GM21529 (cell line): Measurements from ENCODE around the gene ARFGEF3.
A peak's percentile ranks its signal among the peaks of the same experiment; 100 is the strongest.
"Not testable (repeated sequence)": the region's sequence is repeated elsewhere in the genome, so short reads cannot be mapped to it uniquely, and the experiment has no call there.

ENCODE experiments used
- ATAC-seq: cut with Tn5 transposase; IDR thresholded peaks from one replicate; pipeline ENCODE4 v1.9.1; 2021; ENCODE audit not compliant: unreplicated experiment

Gene ARFGEF3

DNA sequence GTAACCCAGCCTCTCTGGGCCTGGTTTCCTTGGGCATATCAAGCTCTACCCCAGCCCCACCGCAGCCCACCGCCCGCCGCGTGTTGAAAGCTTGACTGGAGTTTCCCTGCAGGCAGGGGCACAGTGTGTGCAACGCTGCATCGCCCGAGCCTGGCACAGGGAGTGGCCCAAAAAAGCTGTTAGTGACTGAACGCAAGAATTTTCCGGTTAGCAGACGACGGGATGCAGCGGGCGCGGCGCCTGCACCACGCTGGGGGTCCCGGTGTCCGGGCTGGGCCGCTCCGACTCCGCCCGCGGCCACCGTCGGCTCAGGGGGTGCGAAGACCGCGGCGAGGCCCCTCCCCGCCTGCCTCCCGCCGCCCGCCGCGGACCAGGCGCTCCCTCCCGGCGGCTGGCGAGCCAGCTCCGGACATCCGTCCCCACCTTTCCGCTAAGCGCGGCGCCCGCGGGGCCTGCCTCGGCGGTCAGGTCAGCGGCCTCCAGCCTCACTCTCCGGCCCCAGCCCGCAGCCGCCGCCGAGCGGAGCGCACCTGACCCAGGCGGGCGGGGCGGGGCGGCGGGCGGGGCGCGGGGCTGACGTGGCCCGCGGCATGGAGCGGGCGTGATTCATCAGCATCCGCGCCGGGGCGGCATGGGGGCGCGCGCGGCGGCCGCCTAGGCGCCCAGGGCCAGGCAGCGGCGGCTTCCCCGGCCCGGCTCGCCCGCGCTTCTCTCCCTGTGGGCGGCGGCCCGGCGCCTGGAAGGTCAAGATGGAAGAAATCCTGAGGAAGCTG is at the start of gene ARFGEF3:
Gene ARFGEF3, plus strand, starts transcription at position 602 of the 773 bp plus-strand sequence. Its CDS starts 148 bp downstream, at position 750.
- ATAC-seq, result peak; percentile 82

GRCh38 chr6:138113588-138114210 is 48.0 kb upstream of the ARFGEF3 start:
- no peak for ATAC-seq

GRCh38 chr6:138115201-138115600 is 46.5 kb upstream of the ARFGEF3 start:
- ATAC-seq, result no peak

DNA sequence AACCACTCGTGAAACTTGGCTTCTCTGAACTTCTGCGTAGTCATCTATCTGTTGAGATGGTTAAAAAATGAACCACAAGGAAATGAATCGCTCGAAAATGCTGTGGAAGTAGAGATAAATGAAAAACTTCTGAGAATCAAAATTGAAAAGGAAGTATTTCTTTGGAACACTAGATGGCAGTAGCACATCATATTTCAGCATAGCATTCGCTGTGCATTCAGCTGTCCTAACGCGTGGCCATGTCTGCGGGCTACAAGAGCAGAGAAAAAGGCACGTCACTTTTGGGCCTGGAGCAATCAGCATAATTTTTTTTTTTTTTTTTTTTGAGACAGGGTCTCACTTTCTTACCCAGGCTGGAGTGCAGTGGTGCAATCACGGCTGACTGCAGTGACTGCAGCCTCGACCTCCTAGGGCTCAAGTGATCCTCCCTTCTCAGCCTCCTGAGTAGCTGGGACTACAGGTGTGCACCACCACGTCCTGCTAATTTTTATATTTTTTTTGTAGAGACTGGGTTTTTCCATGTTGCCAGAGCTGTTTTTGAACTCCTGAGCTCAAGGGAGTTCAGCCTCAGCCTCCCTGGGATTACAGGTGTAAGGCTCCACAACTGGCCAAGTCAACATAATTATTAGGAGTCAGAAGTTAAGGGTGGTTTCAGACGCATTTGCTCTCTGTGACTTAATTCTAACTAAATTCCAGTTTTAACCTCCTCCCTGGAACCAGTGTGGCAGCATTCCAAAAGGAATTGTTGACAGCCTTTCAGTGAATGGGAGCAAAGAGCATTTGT is 45.7 kb upstream of the ARFGEF3 start:
- ATAC-seq, result peak; percentile 80

- ATAC-seq, result no peak
These were observed 45.1 kb upstream of the ARFGEF3 start for GRCh38 chr6:138116661-138116999.

GRCh38 chr6:138117376-138117914 is 44.3 kb upstream of the ARFGEF3 start:
- ATAC-seq, result no peak

DNA sequence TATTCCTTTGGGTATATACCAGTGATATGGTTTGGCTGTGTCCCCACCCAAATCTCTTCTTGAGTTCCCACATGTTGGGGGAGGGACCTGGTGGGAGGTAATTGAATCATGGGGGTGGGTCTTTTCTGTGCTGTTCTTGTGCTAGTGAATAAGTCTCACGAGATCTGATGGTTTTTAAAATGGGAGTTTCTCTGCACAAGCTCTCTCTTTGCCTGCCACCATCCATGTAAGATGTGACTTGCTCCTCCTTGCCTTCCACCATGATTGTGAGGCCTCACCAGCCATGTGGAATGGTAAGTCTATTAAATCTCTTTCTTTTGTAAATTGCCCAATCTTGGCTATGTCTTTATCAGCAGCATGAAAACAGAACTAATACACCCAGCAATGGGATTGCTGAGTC is 42.5 kb upstream of the ARFGEF3 start:
- ATAC-seq, result not testable (repeated sequence)

DNA sequence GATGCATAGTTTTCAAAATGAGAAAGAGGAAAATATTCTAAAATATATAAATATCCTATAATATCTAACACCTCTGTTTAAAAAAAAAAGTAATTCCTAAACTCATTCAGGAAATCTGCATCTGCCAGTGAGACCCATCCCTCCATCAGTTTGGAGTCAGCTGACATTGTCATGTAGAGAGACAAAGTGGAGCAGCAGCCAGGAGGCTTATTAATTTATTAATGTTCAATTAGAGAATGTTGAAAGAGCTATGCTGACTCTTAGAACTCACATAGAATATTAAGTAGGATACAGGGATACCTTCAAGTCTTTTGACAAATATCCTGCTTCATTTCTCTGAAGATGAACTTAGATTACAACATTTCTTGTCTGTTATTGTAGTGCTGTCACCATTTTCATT is 41.8 kb upstream of the ARFGEF3 start:
- no peak for ATAC-seq

GRCh38 chr6:138124096-138124495 is 37.6 kb upstream of the ARFGEF3 start:
- no peak for ATAC-seq

- no peak for ATAC-seq
These were observed 33.6 kb upstream of the ARFGEF3 start for GRCh38 chr6:138128096-138128495.

DNA sequence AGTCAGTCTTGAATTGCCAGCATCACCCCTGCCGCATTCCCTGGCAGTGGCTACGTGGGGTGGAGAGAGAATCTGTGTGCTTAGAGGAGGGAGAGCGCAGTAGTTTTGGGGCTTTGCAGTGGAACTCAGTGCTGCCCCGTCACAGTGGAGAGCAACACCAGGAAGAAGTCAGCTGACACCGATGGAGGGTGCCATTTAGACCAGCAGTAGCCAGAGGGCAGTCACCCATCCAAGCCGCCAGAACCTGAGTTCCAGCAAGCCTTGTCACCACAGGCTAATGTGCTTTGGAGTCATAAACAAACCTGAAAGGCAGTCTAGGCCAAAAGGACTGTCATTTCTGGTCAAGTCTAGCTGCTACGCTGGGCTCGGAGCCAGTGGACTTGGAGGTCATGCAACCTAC is 32.5 kb upstream of the ARFGEF3 start:
- no peak for ATAC-seq

GRCh38 chr6:138142806-138143205 is 18.9 kb upstream of the ARFGEF3 start:
- ATAC-seq, result no peak

DNA sequence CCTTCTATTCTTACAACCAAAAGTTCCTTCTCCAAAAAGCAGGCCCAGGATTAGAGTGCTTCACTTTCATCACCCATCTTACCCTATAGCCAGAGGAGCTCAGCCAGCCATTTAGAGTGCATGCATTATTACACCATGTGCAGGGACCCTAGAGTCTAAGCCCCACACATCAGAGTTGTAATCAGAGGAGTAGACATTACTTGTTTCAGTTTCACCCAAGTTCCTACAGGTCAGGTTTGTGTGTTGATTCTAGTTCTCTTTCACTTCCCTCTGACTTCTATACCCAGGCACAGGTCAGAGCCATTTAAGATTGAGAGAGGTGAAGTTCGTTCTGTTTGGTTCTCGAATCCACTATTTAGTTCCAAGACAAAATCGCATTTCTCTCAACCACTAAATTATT is 16.3 kb upstream of the ARFGEF3 start:
- peak; percentile 71 for ATAC-seq

DNA sequence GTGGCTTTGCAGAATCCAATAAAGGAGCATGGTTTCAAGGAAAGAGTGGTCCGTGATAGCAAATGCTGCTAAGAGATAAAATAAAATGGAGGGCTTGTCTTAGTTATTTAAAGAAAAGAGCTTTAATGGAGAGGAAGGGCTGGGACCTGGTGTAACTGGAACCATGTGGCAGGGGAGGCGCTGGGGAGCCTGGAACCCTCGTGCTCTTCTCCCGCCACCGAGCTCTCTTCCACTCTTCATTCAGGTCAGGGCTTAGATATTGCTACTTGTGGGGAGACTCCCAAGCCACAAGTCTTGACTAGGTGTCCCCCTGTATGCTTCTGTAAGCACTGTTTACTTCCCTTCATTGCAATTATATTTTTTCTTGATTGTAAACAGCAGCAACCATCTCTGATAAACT is 15.2 kb upstream of the ARFGEF3 start:
- ATAC-seq, result no peak

- ATAC-seq, result no peak
These were observed 6.3 kb upstream of the ARFGEF3 start for GRCh38 chr6:138155443-138155842.

DNA sequence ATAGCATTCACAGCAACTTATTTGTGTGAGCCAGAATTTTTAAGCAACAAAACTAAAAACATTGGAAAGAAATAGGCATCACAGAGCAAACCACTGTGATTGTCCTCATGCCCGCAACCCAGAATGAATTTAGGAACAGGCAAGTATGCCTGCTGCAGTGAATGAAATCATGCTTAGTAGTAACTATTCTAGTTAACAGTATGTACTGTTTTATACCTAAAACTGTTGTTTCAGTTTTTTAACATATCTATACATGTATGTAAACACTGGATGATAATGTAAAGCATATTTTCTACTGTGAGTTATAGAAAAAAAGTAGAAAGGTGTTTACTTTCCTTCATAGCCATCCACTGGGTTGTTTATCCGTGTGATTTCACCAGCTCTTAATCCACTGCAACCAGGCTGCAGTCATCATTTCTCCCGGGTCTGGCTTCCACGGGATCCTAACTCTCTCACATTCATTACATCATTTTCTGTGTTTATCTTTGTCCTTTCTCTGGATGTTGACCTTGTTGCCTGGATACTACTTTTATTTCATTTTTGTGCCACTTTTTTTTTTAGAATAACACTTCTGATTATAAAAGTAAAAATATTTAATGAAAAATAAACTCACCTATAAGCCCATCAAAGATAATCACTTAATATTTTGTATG is 3.6 kb upstream of the ARFGEF3 start:
- no peak for ATAC-seq

DNA sequence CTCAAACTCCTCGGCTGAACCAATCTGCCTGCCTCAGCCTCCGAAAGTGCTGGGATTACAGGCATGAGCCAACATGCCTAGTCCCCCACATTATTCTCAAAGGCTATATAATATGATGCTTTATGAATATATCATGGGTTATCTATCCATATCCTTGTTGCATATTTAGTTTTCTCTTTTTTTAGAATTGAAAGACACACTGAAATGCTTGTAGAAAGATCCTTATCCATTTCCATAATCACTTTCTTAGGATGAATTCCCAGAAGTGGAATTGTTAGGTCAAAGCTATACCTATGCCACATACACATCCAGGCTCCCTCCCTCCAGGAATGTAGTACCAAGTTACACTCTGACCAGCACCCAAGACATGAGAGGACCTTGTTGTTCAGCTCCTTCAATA is 2.5 kb upstream of the ARFGEF3 start:
- no peak for ATAC-seq

DNA sequence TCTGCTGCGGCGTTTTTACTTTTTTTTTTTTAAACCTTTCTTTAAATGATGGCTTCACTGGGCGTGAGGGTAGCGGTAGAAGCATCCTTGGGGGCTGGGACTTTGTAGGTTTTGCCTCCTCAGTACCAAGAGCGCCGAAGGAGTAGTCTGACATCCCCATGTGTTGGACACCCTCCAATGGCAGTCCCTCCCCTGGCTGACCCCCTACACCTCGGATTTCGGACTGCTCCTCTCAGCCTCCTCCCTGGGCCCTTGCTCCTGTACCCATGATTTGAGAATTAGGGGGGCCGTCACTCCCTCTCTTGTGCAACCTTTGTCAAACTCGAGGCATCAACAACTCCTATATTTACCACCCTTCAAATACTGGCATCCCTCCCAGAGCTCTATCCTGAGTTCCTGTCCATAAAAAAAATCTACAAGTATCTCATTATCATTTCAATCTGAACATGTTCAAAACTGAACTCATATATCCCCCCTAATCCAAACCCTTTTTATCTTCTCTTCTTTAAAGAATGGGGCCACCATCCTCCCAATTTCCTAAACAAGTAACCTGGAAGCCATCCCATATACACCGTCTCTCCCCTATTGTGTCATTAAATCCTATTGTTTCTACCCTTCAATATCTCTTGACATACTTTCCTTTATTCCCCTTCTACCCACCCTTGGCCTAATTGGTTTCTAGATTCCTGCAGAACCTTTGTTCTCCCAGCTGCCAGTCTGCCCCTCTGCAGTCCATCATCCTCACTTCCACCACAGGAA is 1.2 kb upstream of the ARFGEF3 start:
- ATAC-seq, result no peak

DNA sequence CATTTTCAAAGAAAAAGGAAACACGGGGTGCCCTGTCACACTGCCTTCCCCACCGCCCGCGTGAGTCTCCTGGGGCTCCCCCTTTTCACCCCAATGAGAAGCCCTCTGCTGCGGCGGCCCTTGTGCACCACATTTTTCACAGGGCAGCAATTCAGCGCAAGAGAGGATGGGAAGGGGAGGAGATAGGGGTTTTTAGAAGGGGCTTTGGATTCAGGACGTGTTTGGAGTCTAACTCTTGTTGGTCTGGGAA is 726 bp upstream of the ARFGEF3 start:
- no peak for ATAC-seq

- peak; percentile 38 for ATAC-seq
These were observed 594 bp downstream of the ARFGEF3 start for GRCh38 chr6:138162111-138162954.
